Measurements from ENCODE around the gene GUK1. TPM values are rescaled to one million over a fixed set of nuclear protein-coding genes. Genes with fewer than 3 reads are reported as not detected.
A peak's percentile ranks its signal among the peaks of the same experiment; 100 is the strongest.
"Not testable (repeated sequence)": the region's sequence is repeated elsewhere in the genome, so short reads cannot be mapped to it uniquely, and the experiment has no call there.

The GUK1 gene
- total RNA-seq, 2 experiments from 2014 or later, result 375 to 376 TPM

GRCh38 chr1:228181645-228182034 is 41.6 kb downstream of the GUK1 start:
- H3K4me1 Mint-ChIP-seq (ENCODE audit: low read depth), result peaks cover 12% of the 10 kb centered on the region
- H3K36me3 Mint-ChIP-seq (ENCODE audit: low read depth), result no peaks in the 10 kb centered on the region
- DNase-seq (no peak), ATAC-seq (no peak)
- H3K27ac Mint-ChIP-seq, result no peak overlapping the region
- no peaks in the 10 kb centered on the region for H3K27me3 Mint-ChIP-seq
- no peak for TF ChIP-seq CTCF (IDR thresholded peaks at IDR 0.05)
- CTCF ChIA-PET, result interaction anchor here (1.2 to 6.2 kb wide), 3 partner anchors 15 to 50 kb away, joined by 3 to 28 read pairs (median 6); partner anchors contain the start of gene IBA57
- intact Hi-C loops (cut with micrococcal nuclease), result no loop called here
- no peaks in the 10 kb centered on the region for H3K9me3 Mint-ChIP-seq
- H3K4me3 Mint-ChIP-seq, result no peak overlapping the region
- POLR2A ChIA-PET, result no interaction called here

GRCh38 chr1:228182296-228183030 is 42.4 kb downstream of the GUK1 start:
- H3K4me3 Mint-ChIP-seq, result no peak overlapping the region
- H3K9me3 Mint-ChIP-seq, result no peaks in the 10 kb centered on the region
- ATAC-seq (no peak), DNase-seq (no peak)
- H3K27ac Mint-ChIP-seq, result no peak overlapping the region
- peaks cover 13% of the 10 kb centered on the region for H3K4me1 Mint-ChIP-seq (ENCODE audit: low read depth)
- no peaks in the 10 kb centered on the region for H3K36me3 Mint-ChIP-seq (ENCODE audit: low read depth)
- intact Hi-C loops (cut with micrococcal nuclease), result no loop called here
- CTCF ChIA-PET, result interaction anchor here (1.2 kb wide), 1 partner anchor 15 kb away, joined by 3 read pairs; no protein-coding TSS in a partner anchor
- TF ChIP-seq CTCF (IDR thresholded peaks at IDR 0.05), result no peak
- POLR2A ChIA-PET, result no interaction called here
- H3K27me3 Mint-ChIP-seq, result no peaks in the 10 kb centered on the region

- Mint-ChIP-seq H3K4me1 (ENCODE audit: low read depth) (peaks cover 13% of the 10 kb centered on the region), H3K27me3 (no peaks in the 10 kb centered on the region), H3K4me3 (no peak overlapping the region), H3K27ac (no peak overlapping the region), H3K9me3 (no peaks in the 10 kb centered on the region), H3K36me3 (ENCODE audit: low read depth) (no peaks in the 10 kb centered on the region)
- DNase-seq (no peak), ATAC-seq (no peak)
- ChIA-PET POLR2A (no interaction called here), CTCF (no interaction called here)
- no peak for TF ChIP-seq CTCF (IDR thresholded peaks at IDR 0.05)
- intact Hi-C loops (cut with micrococcal nuclease), result no loop called here
These were observed 44.1 kb downstream of the GUK1 start for GRCh38 chr1:228184152-228184551.

GRCh38 chr1:228185641-228185965 is 45.5 kb downstream of the GUK1 start:
- CTCF ChIA-PET, result interaction anchor here (1.3 kb wide), 1 partner anchor 273 kb away, joined by 3 read pairs; no protein-coding TSS in a partner anchor
- TF ChIP-seq CTCF (IDR thresholded peaks at IDR 0.05), result no peak
- Mint-ChIP-seq H3K36me3 (ENCODE audit: low read depth) (no peaks in the 10 kb centered on the region), H3K4me1 (ENCODE audit: low read depth) (peaks cover 13% of the 10 kb centered on the region), H3K27ac (no peak overlapping the region), H3K9me3 (no peaks in the 10 kb centered on the region), H3K27me3 (no peaks in the 10 kb centered on the region), H3K4me3 (no peak overlapping the region)
- ATAC-seq (peak; percentile 75), DNase-seq (peak; percentile 43)
- POLR2A ChIA-PET, result interaction anchor here (0.6 kb wide), 1 partner anchor 913 kb away, joined by 3 read pairs; no protein-coding TSS in a partner anchor
- intact Hi-C loops (cut with micrococcal nuclease), result no loop called here

- POLR2A ChIA-PET; ATAC-seq; DNase-seq; H3K27me3 Mint-ChIP-seq; H3K4me3 Mint-ChIP-seq; H3K27ac Mint-ChIP-seq; intact Hi-C loops (cut with micrococcal nuclease); H3K36me3 Mint-ChIP-seq (ENCODE audit: low read depth); H3K9me3 Mint-ChIP-seq: not testable (repeated sequence)
- H3K4me1 Mint-ChIP-seq (ENCODE audit: low read depth), result peaks cover 13% of the 10 kb centered on the region
- CTCF ChIA-PET, result interaction anchor here (0.8 to 1.2 kb wide), 2 partner anchors 11 to 58 kb away, joined by 3 read pairs; no protein-coding TSS in a partner anchor
These were observed 48.2 kb downstream of the GUK1 start for GRCh38 chr1:228188249-228188648.
